ENCODE data around the gene FYCO1. TPM values are rescaled to one million over a fixed set of nuclear protein-coding genes. Genes with fewer than 3 reads are reported as not detected.

FYCO1 gene
- total and polyA plus RNA-seq, 2 of the 13 experiments (the other 11 are each of a cell fraction or from before 2014, with no cell fraction given) = 2.7 to 4.2 TPM

- POLR2A ChIA-PET = no interaction called here
- Histone ChIP-seq H3K9me3 (ENCODE audit: low read length) (no peaks in the 10 kb centered on the region), H3K36me3 (replicated peaks in 1 of 2; ENCODE audit: control insufficient read depth in 1 of 2, insufficient read depth in 2 of 2, low read length in 2 of 2) (peaks cover 8 to 68% of the 10 kb centered on the region in 2 experiments; a peak in 4 of 5 replicates), H3K79me2 (ENCODE audit: insufficient read depth, low read length) (peaks cover 8% of the 10 kb centered on the region), H3K9ac (ENCODE audit: insufficient read depth, low read depth, low read length) (no peak overlapping the region), H3K4me3 (replicated peaks in 1 of 3; ENCODE audit: insufficient read depth in 1 of 3, low read depth in 2 of 3, low read length in 3 of 3) (no peak overlapping the region), H3K4me1 (ENCODE audit: insufficient read depth, low read length) (peaks cover 22% of the 10 kb centered on the region), H4K20me1 (ENCODE audit: insufficient read depth, low read length) (no peaks in the 10 kb centered on the region), H3K27me3 (ENCODE audit: control insufficient read depth in 1 of 2, insufficient read depth in 2 of 2, low read length in 2 of 2) (no peaks in the 10 kb centered on the region), H3K4me2 (ENCODE audit: low read depth, low read length) (no peak overlapping the region), H2AFZ (ENCODE audit: low read length) (no peak overlapping the region), H3K27ac (ENCODE audit: extremely low read length, insufficient read depth, low read length) (no peak overlapping the region)
- in situ Hi-C loops (cut with HindIII; ENCODE audit: extremely low pct_ligation_motif_present, low pct_unique_long_range_greater_than_20kb) = no loop called here
- CTCF ChIA-PET (ENCODE audit: low intra/inter-chr PET ratio, low total read pairs) = no interaction called here
- intact Hi-C loops (cut with micrococcal nuclease; ENCODE audit: unreplicated experiment) = no loop called here
- ATAC-seq = no peak
- no peak for TF ChIP-seq ZNF333 (CRISPR knock-in tag; IDR thresholded peaks at IDR 0.05; ENCODE audit: borderline replicate concordance)
- TF ChIP-seq ZNF382 (CRISPR knock-in tag; IDR thresholded peaks at IDR 0.05; ENCODE audit: borderline replicate concordance) = no peak
- TF ChIP-seq ZNF160 (CRISPR knock-in tag; IDR thresholded peaks at IDR 0.05) = no peak
- no peak for TF ChIP-seq KDM2A (CRISPR knock-in tag; IDR thresholded peaks at IDR 0.05; ENCODE audit: borderline replicate concordance, low read depth)
- DNase-seq (ENCODE audit: low spot score) = no peak
- BruUV-seq (replicated peaks) = no TSS peak
- whole genome bisulfite sequencing (ENCODE audit: low lambda C conversion rate) = 85% methylated on average over 2 of the region's 2 CpGs
- FAIRE-seq = no peak
Observed at GRCh38 chr3:45981346-45982074, 14.1 kb downstream of the FYCO1 start.

- Histone ChIP-seq H3K4me2 (ENCODE audit: low read depth, low read length) (no peak overlapping the region), H2AFZ (ENCODE audit: low read length) (no peak overlapping the region), H3K4me1 (ENCODE audit: insufficient read depth, low read length) (peaks cover 15% of the 10 kb centered on the region), H3K27me3 (ENCODE audit: control insufficient read depth in 1 of 2, insufficient read depth in 2 of 2, low read length in 2 of 2) (no peaks in the 10 kb centered on the region), H3K9ac (ENCODE audit: insufficient read depth, low read depth, low read length) (no peak overlapping the region), H3K79me2 (ENCODE audit: insufficient read depth, low read length) (peaks cover 6% of the 10 kb centered on the region), H3K4me3 (replicated peaks in 1 of 3; ENCODE audit: insufficient read depth in 1 of 3, low read depth in 2 of 3, low read length in 3 of 3) (no peak overlapping the region), H4K20me1 (ENCODE audit: insufficient read depth, low read length) (no peaks in the 10 kb centered on the region), H3K27ac (ENCODE audit: extremely low read length, insufficient read depth, low read length) (no peak overlapping the region), H3K36me3 (replicated peaks in 1 of 2; ENCODE audit: control insufficient read depth in 1 of 2, insufficient read depth in 2 of 2, low read length in 2 of 2) (peaks cover 8 to 74% of the 10 kb centered on the region in 2 experiments), H3K9me3 (ENCODE audit: low read length) (no peaks in the 10 kb centered on the region)
- no peak for FAIRE-seq
- 94% methylated on average over 2 of the region's 2 CpGs for WGBS (ENCODE audit: low lambda C conversion rate)
- POLR2A ChIA-PET = no interaction called here
- DNase-seq (ENCODE audit: low spot score) = no peak
- CTCF ChIA-PET (ENCODE audit: low intra/inter-chr PET ratio, low total read pairs) = no interaction called here
- no TSS peak for BruUV-seq (replicated peaks)
- in situ Hi-C loops (cut with HindIII; ENCODE audit: extremely low pct_ligation_motif_present, low pct_unique_long_range_greater_than_20kb) (no loop called here), intact Hi-C loops (cut with micrococcal nuclease; ENCODE audit: unreplicated experiment) (no loop called here)
- ATAC-seq = no peak
- no peak for TF ChIP-seq RFXANK (CRISPR knock-in tag; IDR thresholded peaks at IDR 0.05)
- TF ChIP-seq HNRNPK (IDR thresholded peaks at IDR 0.05; ENCODE audit: low read depth, low read length, poor library complexity, severe bottlenecking) = no peak
- TF ChIP-seq KIAA2018 (CRISPR knock-in tag; IDR thresholded peaks at IDR 0.05; ENCODE audit: borderline replicate concordance) = no peak
- TF ChIP-seq ZBTB20 (CRISPR knock-in tag; IDR thresholded peaks at IDR 0.05; ENCODE audit: borderline replicate concordance, low read depth) = no peak
- no peak for TF ChIP-seq ZNF326 (CRISPR knock-in tag; IDR thresholded peaks at IDR 0.05; ENCODE audit: borderline replicate concordance)
- no peak for TF ChIP-seq ZNF605 (CRISPR knock-in tag; IDR thresholded peaks at IDR 0.05)
Observed at GRCh38 chr3:45980819-45981218, 14.8 kb downstream of the FYCO1 start.

All from HepG2 (cell line).